GM19452 (cell line): ENCODE results near the gene ASPSCR1.

Experiments
- ATAC-seq: cut with Tn5 transposase; IDR thresholded peaks from one replicate; pipeline ENCODE4 v1.9.1; 2021; ENCODE audit not compliant: unreplicated experiment

ASPSCR1 gene

DNA sequence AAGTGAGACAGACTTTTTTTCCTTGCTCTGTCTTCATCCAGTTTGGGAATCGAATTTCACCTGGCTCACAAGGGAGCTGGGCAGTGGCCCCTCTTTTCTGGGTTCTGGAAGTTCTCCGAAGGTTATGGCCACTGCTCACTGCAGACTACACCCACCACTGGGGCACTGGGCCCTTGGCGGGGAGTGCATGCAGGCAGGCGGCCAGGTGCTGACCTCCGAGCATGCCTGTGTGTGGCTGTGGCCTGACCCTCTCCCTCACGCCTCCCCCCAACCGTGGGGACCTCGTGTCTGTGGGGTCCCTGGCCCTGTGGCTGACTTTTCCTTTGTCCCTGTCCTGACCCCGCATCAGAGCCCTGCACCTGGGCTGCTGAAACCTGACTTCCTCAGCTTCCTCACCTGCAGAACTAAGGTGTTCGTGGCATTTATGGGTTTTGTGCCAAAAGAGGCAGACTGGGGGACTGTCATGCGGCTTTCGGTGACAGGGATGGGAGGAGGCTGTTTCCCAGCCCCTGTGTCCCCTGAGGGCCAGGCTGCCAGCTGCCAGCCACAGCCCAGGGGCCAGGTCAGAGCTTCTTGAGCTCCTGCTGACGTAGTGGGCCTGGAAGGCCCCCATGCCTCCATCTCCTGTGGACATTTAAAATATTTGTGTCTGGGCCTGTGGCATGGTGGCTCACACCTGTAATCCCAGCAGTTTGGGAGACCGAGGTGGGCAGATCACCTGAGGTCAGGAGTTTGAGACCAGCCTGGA is 21.4 kb downstream of the ASPSCR1 start:
- no peak for ATAC-seq

DNA sequence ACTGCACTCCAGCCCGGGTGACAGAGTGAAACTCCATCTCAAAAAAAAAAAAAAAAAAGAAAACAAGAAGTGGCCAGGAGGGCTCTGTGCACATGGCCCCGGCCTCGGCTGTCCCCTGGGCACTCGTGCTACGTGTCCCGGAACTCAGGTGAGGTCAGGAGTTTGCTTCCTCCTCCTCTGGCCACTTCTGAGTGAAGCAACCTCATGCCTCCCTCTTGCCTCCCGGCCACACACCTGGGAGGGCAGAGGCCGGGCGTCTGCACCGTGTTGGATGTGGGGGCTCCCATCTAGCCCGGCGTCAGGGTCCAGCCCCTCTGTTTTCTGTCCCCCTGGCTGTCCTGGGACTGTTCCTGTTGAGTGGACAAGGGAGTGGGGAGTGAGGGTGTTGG is 22.2 kb downstream of the ASPSCR1 start:
- ATAC-seq = no peak

GRCh38 chr17:81999976-82000802 is 22.8 kb downstream of the ASPSCR1 start:
- ATAC-seq = no peak

GRCh38 chr17:82000803-82001570 is 23.6 kb downstream of the ASPSCR1 start:
- no peak for ATAC-seq

DNA sequence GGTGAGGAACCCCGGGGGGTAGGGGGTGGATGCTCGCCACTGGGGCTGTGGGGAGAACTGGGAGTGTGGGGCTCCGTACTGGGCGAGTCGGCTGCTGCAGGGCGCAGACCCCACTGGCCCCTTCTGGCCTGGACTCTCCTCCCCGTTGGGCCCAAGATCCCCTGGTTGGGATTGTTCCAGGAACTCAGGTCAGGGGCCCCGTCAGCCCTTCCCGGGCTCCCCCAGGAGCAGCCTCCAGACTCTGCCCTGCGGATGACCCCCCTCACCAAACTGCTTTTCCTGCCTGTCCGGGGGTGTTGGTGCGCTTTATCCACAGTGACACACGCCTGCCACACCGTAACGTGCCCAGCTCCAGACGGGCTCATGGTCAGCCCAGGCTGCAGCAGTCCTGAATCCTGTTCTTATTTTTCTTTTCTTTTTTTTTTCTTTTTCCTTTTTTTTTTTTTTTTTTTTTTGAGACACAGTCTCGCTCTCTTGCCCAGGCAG is 24.2 kb downstream of the ASPSCR1 start:
- ATAC-seq = no peak

GRCh38 chr17:82003411-82004381 is 26.3 kb downstream of the ASPSCR1 start:
- ATAC-seq = no peak

DNA sequence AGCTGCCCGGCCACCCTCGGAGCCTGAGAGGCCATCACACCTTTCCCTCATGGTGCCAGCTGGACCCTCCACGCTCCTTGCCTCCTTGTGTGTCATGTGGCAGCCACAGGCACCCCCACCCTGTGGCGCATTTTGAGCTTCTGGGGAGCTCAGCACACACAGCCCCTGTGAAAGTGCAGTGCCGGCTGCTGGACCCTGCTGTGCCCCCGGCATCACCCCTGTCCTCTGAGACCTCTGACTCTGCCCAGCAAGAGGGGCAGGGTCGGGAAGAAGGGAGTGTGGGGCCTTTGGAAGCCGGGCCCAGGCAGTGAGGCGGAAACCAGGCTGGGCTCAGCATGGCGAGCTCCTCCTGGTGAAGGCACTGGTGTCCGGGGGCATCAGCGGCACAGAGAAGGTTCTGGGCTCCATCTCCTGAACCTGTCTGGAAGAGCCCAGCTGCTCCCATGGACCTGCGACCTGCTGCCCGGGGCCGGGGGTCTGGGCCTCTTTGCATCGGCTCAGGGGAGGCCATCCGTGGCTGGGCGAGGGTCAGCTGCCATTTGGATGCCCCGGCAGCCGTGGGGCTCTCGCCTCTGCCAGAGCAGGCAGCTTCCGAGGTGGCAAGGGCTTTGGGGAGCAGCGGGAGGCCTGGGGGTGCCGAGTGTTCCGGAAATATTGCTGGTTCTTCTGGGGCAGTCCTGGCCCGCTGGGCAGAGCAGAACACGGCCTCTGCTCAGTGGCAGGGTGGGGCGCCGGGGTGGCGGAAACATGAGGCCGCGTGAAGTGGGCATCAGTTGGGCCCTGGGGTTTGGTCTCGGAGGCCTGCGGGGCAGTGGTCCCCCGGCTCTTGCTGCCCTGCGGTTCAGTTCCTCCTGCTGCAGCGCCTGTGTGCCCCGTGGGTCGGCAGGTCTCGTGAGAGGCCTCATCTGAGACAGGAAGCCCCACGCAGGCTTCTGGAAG is 27.4 kb downstream of the ASPSCR1 start:
- ATAC-seq = no peak

- no peak for ATAC-seq
These were observed 28.4 kb downstream of the ASPSCR1 start for GRCh38 chr17:82005701-82006348.

DNA sequence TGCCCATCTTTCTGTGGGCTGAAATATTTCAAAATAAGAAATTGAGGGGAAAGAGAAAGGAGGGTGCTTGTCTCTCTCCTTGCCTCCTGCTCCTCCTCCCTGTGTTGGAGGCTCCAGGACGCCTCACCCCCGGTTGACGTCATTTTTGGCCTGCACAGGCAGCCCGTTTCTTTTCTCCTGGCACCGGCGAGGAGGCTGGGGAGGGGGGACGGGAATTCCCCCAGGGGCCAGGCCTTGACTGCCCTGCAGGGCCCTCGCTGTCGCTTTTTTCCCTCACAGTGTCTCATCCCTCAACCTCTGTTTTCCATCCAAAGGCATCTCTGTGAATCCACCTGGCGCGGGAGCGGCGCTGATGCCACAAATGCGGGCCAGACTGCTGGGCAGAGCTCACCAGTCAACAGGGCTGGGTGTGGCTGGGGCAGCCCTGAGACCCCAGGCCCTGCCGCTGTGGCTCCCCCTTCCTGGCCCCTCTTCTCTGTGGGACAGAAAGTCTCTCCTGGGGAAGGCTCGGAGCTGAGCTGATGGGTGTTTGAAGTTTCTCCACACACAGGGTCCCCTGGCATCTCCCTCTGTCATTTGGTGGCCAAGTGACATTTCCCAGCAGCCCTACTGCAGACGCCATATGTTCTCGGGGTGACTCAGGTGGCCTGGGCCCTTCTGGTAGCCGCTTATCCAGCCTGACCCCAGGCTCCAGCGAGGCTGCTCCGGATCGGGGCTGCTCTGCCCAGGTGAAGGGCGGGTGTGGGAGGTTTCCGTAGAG is 29.2 kb downstream of the ASPSCR1 start:
- no peak for ATAC-seq

- no peak for ATAC-seq
These were observed 29.7 kb downstream of the ASPSCR1 start for GRCh38 chr17:82007228-82007494.

DNA sequence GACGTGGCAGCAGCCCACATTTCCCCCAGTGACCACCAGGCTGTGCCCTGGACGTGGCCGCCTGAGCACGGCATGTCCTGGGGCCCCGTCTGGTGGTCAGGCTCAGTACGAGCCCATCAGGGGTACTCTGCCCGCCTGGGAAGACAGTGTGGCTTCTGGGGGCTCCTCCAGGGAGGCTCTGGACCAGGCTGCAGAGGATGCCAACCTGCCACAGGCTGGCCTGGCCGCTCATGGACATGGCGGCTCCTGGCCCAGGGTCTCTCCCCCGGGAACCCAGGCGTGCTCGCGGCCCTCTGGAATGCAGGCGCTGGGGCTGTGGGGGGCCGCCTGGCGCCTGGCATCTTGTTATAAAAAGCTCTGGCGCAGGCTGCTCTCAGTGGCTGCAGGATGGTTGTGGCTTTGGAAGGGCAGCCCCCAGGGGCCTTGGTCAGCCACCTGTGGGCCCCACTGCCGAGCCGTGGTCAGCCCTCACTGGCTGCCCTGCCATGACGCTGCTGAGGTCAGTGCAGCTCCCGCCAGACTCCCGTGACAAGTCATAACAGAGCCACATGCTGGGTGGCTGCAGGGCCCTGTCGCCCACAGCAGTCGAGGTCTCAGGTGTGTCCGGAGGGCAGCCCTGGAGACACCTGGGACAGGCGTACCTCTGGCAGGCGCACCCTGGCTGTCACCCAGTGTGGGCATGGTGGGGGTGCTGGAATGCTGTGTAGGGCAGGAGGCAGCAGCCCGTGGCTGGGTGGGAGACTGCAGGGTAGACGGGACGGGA is 30.2 kb downstream of the ASPSCR1 start:
- no peak for ATAC-seq

DNA sequence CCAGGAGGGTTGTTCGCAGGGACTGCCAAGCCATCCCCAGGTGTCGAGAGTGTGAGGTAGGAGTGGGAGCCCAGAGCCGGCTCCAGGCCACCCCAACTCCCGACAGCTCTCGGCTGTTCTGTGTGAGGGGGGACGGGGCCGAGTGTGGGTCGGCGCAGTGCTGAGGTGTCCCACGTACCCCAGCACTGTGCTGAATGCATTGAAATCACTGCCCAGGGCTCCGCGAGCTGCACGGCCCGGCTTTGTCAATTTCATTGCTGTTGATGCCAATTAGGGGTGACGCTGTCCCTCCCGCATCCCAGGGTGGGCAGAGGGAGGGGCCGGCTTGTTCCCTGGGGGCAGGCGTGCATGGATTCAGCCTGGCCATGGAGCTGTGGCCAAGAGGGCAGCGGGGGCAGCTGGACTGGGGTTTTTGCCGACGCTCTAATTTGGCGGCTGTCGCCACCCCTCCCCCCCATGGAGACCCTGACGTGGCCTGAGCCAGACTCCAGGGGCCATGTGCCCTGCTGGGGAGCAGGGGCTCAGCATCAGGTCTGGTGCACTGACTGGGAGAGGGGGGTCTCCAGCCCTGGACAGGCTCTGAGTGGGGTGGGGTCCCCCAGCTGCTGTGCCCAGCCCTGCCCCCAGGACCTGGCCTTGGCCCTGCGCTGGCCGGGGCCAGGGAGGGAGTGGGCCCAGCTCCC is 31.0 kb downstream of the ASPSCR1 start:
- no peak for ATAC-seq

DNA sequence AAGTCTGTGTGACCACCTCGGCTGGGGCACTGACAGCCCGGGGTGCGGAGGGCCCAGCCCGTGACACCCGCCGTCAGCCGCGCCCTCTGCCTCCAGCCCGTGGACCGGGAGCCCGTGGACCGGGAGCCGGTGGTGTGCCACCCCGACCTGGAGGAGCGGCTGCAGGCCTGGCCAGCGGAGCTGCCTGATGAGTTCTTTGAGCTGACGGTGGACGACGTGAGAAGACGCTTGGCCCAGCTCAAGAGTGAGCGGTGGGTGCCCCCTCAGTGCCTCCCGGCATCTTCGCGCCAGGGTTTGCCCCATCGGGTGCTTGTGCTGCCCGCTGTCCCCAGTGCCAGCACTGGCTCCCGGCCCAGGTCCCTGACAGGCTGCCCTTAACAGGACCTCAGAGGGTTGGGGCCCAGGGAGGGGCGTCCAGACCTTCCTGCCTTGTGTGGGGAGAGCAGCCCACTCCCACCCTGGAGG is 31.5 kb downstream of the ASPSCR1 start:
- ATAC-seq = no peak

DNA sequence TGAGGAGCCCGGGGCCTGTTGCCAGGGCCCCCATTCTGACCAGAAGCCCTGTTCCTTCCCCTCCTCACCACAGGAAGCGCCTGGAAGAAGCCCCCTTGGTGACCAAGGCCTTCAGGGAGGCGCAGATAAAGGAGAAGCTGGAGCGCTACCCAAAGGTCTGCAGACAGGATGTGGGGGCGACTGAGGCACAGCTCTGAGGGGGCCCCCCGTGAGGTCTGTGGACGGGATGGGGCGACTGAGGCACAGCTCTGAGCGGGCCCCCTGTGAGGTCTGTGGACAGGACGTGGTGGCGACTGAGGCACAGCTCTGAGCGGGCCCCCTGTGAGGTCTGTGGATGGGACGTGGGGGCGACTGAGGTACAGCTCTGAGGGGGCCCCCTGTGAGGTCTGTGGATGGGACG is 32.0 kb downstream of the ASPSCR1 start:
- ATAC-seq = no peak

- ATAC-seq = no peak
These were observed 33.4 kb downstream of the ASPSCR1 start for GRCh38 chr17:82010575-82011525.
